IMR-90 (cell line): Measurements from ENCODE around the gene XRCC4. TPM values are rescaled to one million over a fixed set of nuclear protein-coding genes. Genes with fewer than 3 reads are reported as not detected.

ENCODE experiments used
- ATAC-seq: fragments of 200-7000 bp; cut with Tn5 transposase; 2 replicates; pipeline ENCODE4 v1.9.1; 2020; ENCODE audit warnings: low read depth, mild to moderate bottlenecking, moderate library complexity
- BruUV-seq: library from RNA; stranded (reverse); fragments of 400-500 nt; replicated peaks from 2 replicates; lab custom pipeline; 2021; lab: Mats Ljungman, UMichigan
- CTCF ChIA-PET: fragments of 300-600 bp; formaldehyde crosslinking; extraction: SDS; loops from one replicate; lab custom pipeline; 2021; ENCODE audit warnings: antibody characterized with exemption; lab: Yijun Ruan, JAX
- POLR2A ChIA-PET: fragments of 300-600 bp; sonication (Branson Sonifier 250); formaldehyde crosslinking; loops from one replicate; lab custom pipeline; 2022; ENCODE audit warnings: antibody characterized with exemption; ENCODE audit not compliant: unreplicated experiment; lab: Charles Lee
- DNase-seq: peaks from one replicate; pipeline ENCODE4 v3.0.0; 2013
- H2AFZ ChIP-seq: replicated peaks from 2 replicates; pipeline ENCODE3; 2013; ENCODE audit warnings: low read length, mild to moderate bottlenecking; ENCODE audit not compliant: poor library complexity
- H2AK5ac ChIP-seq: 2 replicates; pipeline ENCODE4 v1.6.1; 2013; ENCODE audit warnings: low read depth, low read length, inconsistent platforms
- H2AK9ac ChIP-seq: replicated peaks from 2 replicates; pipeline ENCODE3; 2013; ENCODE audit warnings: mild to moderate bottlenecking, low read depth, low read length, moderate library complexity; ENCODE audit not compliant: poor library complexity
- H2BK120ac ChIP-seq: 2 replicates; pipeline ENCODE4 v1.6.1; 2013; ENCODE audit warnings: low read depth, low read length, inconsistent platforms
- H2BK15ac ChIP-seq: 3 replicates; pipeline ENCODE4 v1.6.1; 2013; ENCODE audit warnings: low read depth, low read length, inconsistent platforms
- H2BK20ac ChIP-seq: 2 replicates; pipeline ENCODE4 v1.6.1; 2013; ENCODE audit warnings: low read depth, mild to moderate bottlenecking, inconsistent platforms, low read length, moderate library complexity
- H2BK5ac ChIP-seq: 2 replicates; pipeline ENCODE4 v1.6.1; 2013; ENCODE audit warnings: mild to moderate bottlenecking, low read depth, low read length, inconsistent platforms; ENCODE audit not compliant: poor library complexity, severe bottlenecking
- H3K14ac ChIP-seq: replicated peaks from 2 replicates; pipeline ENCODE4 v1.6.1; 2013; ENCODE audit warnings: low read depth, low read length, inconsistent platforms
- H3K18ac ChIP-seq: 2 replicates; pipeline ENCODE4 v1.6.1; 2013; ENCODE audit warnings: low read depth, low read length, control low read depth
- H3K23ac ChIP-seq: 2 replicates; pipeline ENCODE4 v1.6.1; 2013; ENCODE audit warnings: low read depth, low read length, inconsistent platforms
- H3K27ac ChIP-seq: 2 replicates; pipeline ENCODE4 v1.5.1; 2013; ENCODE audit warnings: mild to moderate bottlenecking, control low read depth, low read length; ENCODE audit not compliant: insufficient read depth
- H3K27me3 ChIP-seq: 2 replicates; pipeline ENCODE4 v1.6.1; 2013; ENCODE audit warnings: low read length; ENCODE audit not compliant: control insufficient read depth, insufficient read depth
- H3K36me3 ChIP-seq: 2 replicates; pipeline ENCODE4 v1.6.1; 2013; ENCODE audit warnings: low read length, mixed read lengths; ENCODE audit not compliant: control insufficient read depth, insufficient read depth
- H3K4ac ChIP-seq: 2 replicates; pipeline ENCODE4 v1.6.1; 2013; ENCODE audit warnings: low read depth, low read length, inconsistent platforms
- H3K4me1 ChIP-seq: 2 replicates; pipeline ENCODE4 v1.6.1; 2013; ENCODE audit warnings: low read length, mixed read lengths; ENCODE audit not compliant: control insufficient read depth, insufficient read depth
- H3K4me2 ChIP-seq: 2 replicates; pipeline ENCODE4 v1.6.1; 2013; ENCODE audit warnings: low read depth, mild to moderate bottlenecking, control low read depth, low read length, moderate library complexity
- H3K4me3 ChIP-seq: 2 replicates; pipeline ENCODE4 v1.5.1; 2013; ENCODE audit warnings: low read depth, mild to moderate bottlenecking, control low read depth, low read length, moderate library complexity; ENCODE audit not compliant: insufficient read depth
- H3K56ac ChIP-seq: 2 replicates; pipeline ENCODE4 v1.6.1; 2013; ENCODE audit warnings: low read length, inconsistent platforms; ENCODE audit not compliant: insufficient read depth; ENCODE audit errors: extremely low read depth
- H3K79me1 ChIP-seq, 2 experiments: 2 replicates each; pipeline ENCODE4 v1.6.1; 2013; ENCODE audit warnings: low read length in 2 of 2, inconsistent platforms in 1 of 2, low read depth in 1 of 2
- H3K9ac ChIP-seq: 2 replicates; pipeline ENCODE4 v1.6.1; 2013; ENCODE audit warnings: low read depth, low read length, control low read depth
- H3K9me1 ChIP-seq: 2 replicates; pipeline ENCODE4 v1.6.1; 2013; ENCODE audit warnings: low read length, inconsistent platforms; ENCODE audit not compliant: insufficient read depth
- H3K9me3 ChIP-seq: 2 replicates; pipeline ENCODE4 v1.6.1; 2013; ENCODE audit warnings: low read length; ENCODE audit not compliant: control insufficient read depth, insufficient read depth
- H4K20me1 ChIP-seq: 2 replicates; pipeline ENCODE4 v1.6.1; 2013; ENCODE audit warnings: low read length, inconsistent platforms; ENCODE audit not compliant: insufficient read depth
- H4K5ac ChIP-seq: 2 replicates; pipeline ENCODE4 v1.6.1; 2013; ENCODE audit warnings: mild to moderate bottlenecking, low read depth, low read length, control low read depth
- H4K8ac ChIP-seq, 2 experiments: 2 replicates each; pipeline ENCODE4 v1.6.1; 2013; ENCODE audit warnings: low read depth in 2 of 2, low read length in 2 of 2, control low read depth in 1 of 2, inconsistent platforms in 1 of 2
- H4K91ac ChIP-seq: 2 replicates; pipeline ENCODE4 v1.6.1; 2013; ENCODE audit warnings: low read depth, low read length, inconsistent platforms; ENCODE audit not compliant: insufficient read depth
- CEBPB ChIP-seq: IDR thresholded peaks from 2 replicates; pipeline ENCODE4 v1.6.1; 2012; ENCODE audit warnings: low read depth, low read length, improper control_type of control experiment
- CHD1 ChIP-seq: IDR thresholded peaks from 2 replicates; pipeline ENCODE4 v1.6.1; 2012; ENCODE audit warnings: low read depth, low read length, improper control_type of control experiment
- ELK1 ChIP-seq: fragments of 150-350 bp; IDR thresholded peaks from 2 replicates; pipeline ENCODE4 v1.6.1; 2016; ENCODE audit warnings: low read depth, mild to moderate bottlenecking, low read length, moderate library complexity, borderline replicate concordance
- RAD21 ChIP-seq: IDR thresholded peaks from 2 replicates; pipeline ENCODE4 v1.6.1; 2012; ENCODE audit warnings: low read length, improper control_type of control experiment
- RFX5 ChIP-seq: IDR thresholded peaks from 2 replicates; pipeline ENCODE4 v1.8.0; 2012; ENCODE audit warnings: low read depth, mild to moderate bottlenecking, low read length, moderate library complexity
- SMC3 ChIP-seq: fragments of 150-350 bp; IDR thresholded peaks from 2 replicates; pipeline ENCODE4 v1.6.1; 2016; ENCODE audit warnings: low read depth, mild to moderate bottlenecking, antibody characterized with exemption, low read length, moderate library complexity
- USF2 ChIP-seq: fragments of 150-350 bp; IDR thresholded peaks from 2 replicates; pipeline ENCODE4 v1.6.1; 2017; ENCODE audit warnings: mild to moderate bottlenecking, antibody characterized with exemption, low read length, low read depth
- WGBS, 2 experiments: methylation state at CpG; one replicate each; pipeline versions ENCODE4 v1.1.5 to v1.1.7; 2013; ENCODE audit warnings: missing lambda C conversion rate in 2 of 2; ENCODE audit not compliant: insufficient read length in 1 of 2; ENCODE audit errors: extremely low coverage in 2 of 2; 5-methylcytosine and 5-hydroxymethylcytosine counted together
- dilution Hi-C: fragments of 300-500 bp; cut with HindIII; formaldehyde crosslinking; loops from one replicate; pipeline ENCODE4 v1.14.3; 2018; ENCODE audit warnings: low sequenced_read_pairs; ENCODE audit not compliant: unreplicated experiment
- in situ Hi-C: fragments of 300-500 bp; cut with MboI; formaldehyde crosslinking; loops from 3 replicates; pipeline ENCODE4 v1.14.3; 2019; ENCODE audit warnings: low sequenced_read_pairs, inconsistent platforms, mixed read lengths
- intact Hi-C: fragments of 100-400 bp; cut with micrococcal nuclease; formaldehyde crosslinking; loops from 2 replicates; pipeline ENCODE4 v1.10.0; 2022
- polyA plus RNA-seq, 3 experiments: library from polyadenylated mRNA; depleted of rRNA; stranded (reverse); fragments of >200 nt; gene quantifications; 2 replicates each; pipeline ENCODE4 v1.2.3, GENCODE V29; 2012; ENCODE audit warnings: low replicate concordance in 1 of 3
- total RNA-seq: library from RNA; depleted of rRNA; stranded (reverse); fragments of >200 nt; gene quantifications from 2 replicates; pipeline ENCODE4 v1.2.3, GENCODE V29; 2012

The XRCC4 gene
- total and polyA plus RNA-seq, 2 of the 4 experiments (the other 2 are of a cell fraction): 3.5 to 4.7 TPM

GRCh38 chr5:83093692-83094091 is 16.3 kb downstream of the XRCC4 start:
- TF ChIP-seq CHD1 (no peak), SMC3 (no peak), ELK1 (no peak), USF2 (no peak), RFX5 (no peak), CEBPB (no peak), RAD21 (no peak)
- CTCF ChIA-PET: no interaction called here
- Histone ChIP-seq H4K91ac (no peak overlapping the region), H3K9ac (no peak overlapping the region), H3K79me1 (peaks cover 11 to 20% of the 10 kb centered on the region in 2 experiments; a peak in 3 of 4 replicates), H4K8ac (no peak overlapping the region), H3K4me3 (no peak overlapping the region), H2BK15ac (no peak overlapping the region), H3K9me1 (no peaks in the 10 kb centered on the region), H3K36me3 (no peaks in the 10 kb centered on the region), H2AFZ (no peak overlapping the region), H3K56ac (no peak overlapping the region), H3K4ac (no peak overlapping the region), H3K4me1 (peaks cover 9% of the 10 kb centered on the region), H3K18ac (no peak overlapping the region), H3K23ac (no peak overlapping the region), H2BK20ac (no peak overlapping the region), H4K20me1 (no peaks in the 10 kb centered on the region), H2BK120ac (no peak overlapping the region), H3K27ac (no peak overlapping the region), H2AK9ac (no peak overlapping the region), H3K9me3 (no peaks in the 10 kb centered on the region), H4K5ac (no peak overlapping the region), H3K4me2 (no peak overlapping the region), H2BK5ac (no peak overlapping the region), H3K14ac (no peak overlapping the region), H3K27me3 (no peaks in the 10 kb centered on the region), H2AK5ac (no peak overlapping the region)
- intact Hi-C loops: no loop called here
- in situ Hi-C loops: loop anchor here (25.0 kb wide), 1 partner anchor 469 kb away; no protein-coding TSS in a partner anchor
- dilution Hi-C loops: no loop called here
- DNase-seq (no peak), ATAC-seq (no peak)
- POLR2A ChIA-PET: no interaction called here
- no CpG with 5 or more reads among the region's 4 CpGs for WGBS, 2 experiments
- BruUV-seq: no TSS peak
